Smooth muscle cell of the brain vasculature (primary cell): ENCODE results near the gene INKA1.
"Not testable (repeated sequence)": the region's sequence is repeated elsewhere in the genome, so short reads cannot be mapped to it uniquely, and the experiment has no call there.

Source experiments
- DNase-seq: peaks from one replicate; pipeline ENCODE4 v3.0.0-alpha.2; 2012; ENCODE audit warnings: low read depth, low spot score

INKA1 gene

DNA sequence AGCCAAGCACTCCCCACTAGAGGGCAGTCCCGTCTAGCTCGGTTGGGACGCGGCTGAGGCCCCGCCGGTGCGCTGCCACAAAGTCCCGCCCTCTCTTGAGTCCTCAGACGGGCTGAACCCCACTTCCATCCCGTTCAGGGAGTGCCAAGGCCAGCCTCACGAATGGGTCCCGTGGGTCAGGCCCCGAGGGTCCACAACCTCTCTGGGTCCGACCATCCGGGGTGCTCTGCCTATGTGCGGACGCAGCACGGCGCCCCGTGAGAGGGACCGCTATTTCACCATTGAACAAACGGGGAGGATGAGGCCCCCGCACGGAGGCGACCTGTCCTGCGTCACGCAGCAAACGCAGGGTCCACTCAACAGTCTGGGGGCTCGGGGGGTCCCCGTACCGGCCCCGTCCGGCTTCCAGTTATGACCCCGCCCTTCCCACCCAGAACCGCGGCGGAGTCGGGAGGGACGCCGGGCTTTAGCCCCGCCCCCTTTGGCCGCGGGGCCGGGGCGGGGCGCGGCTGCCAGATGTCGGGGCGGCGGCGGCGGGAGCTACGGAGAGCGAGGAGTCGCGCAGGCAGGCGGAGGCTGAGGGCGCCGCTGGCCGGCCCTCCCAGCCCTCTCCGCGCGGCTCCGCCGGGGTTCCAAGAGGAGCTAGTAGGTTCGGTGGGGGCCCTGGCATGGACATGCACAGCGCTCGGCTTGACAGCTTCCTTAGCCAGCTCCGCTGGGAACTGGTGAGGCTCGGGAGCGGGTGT is at the start of gene INKA1:
Gene INKA1, plus strand, starts transcription at position 543 of the 746 bp plus-strand sequence. Its CDS starts 132 bp downstream, at position 675.
- DNase-seq = peak; percentile 61

DNA sequence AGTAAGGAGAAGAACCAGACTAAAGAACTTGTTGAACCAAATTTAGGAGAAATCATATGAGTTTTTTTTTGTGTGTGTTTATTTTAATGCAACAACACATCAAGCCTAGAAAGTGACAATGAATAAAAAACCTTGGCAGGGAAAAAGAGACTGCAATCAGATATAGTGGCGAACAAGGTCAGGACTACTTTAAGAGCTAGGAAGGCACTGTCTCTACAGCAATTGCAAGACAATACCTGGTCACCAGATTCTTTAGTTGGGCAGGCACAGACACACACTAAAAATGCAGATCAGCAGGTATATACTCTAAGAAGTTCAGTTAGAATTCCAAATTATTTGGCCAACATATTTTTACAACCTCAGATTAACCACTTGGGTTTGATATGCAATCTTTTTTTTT is 48.5 kb upstream of the INKA1 start:
- no peak for DNase-seq

- no peak for DNase-seq
Measured at GRCh38 chr3:49756036-49756435, 47.0 kb upstream of the INKA1 start.

GRCh38 chr3:49757197-49757596 is 45.9 kb upstream of the INKA1 start:
- DNase-seq = no peak

DNA sequence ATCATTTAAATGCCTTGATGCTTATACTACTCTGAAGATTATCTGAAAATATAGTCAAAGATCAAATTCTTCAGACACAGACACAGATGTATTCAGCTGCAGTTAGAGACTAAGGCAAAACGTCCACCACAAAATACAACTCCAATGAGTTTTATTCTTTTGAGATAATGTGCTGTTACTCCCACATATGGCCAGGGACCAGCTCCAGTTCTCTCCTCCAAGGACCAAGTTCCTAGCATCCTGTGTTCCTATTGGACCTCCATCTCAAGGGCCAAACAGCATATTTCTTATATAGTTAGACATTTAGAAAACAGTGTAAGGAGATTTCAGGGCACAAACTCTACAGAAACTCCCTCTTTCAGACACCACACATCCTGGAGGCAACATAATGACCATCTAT is 43.8 kb upstream of the INKA1 start:
- no peak for DNase-seq

DNA sequence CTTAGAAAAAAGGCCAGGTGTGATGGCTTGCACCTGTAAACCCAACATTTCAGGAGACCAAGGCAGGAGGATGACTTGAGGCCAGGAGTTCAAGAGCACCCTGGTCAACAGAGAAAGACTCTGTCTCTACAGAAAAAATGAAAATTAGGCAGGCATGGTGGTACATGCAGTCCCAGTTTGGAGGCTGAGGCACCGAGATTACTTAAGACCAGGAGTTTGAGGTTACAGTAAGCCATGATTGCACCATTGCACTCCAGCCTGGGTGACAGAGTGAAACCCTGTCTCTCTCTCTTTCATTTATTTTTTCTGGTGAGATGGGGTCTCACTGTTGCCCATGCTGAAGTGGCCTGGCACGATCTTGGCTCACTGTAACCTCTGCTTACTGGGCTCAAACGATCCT is 41.4 kb upstream of the INKA1 start:
- DNase-seq = no peak

GRCh38 chr3:49763981-49764380 is 39.1 kb upstream of the INKA1 start:
- DNase-seq = no peak

- DNase-seq = no peak
Measured at GRCh38 chr3:49769286-49769915, 33.7 kb upstream of the INKA1 start.

DNA sequence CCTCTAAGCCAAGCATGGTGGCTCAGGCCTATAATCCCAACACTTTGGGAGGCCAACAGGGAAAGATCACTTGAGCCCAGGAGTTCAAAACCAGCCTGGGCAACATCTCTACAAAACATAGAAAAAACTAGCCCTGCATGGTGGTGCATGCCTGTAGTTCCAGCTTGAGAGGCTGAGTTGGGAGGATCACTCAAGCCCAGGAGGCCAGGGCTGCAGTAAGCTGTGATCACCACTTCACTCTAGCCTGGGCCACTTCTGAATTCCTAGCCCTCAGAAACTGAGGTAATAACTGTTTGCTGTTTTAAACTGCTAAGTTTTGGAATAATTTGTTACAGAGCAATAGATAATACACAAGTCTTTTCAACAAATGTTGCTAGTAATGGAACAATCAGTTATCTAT is 33.1 kb upstream of the INKA1 start:
- DNase-seq = no peak

DNA sequence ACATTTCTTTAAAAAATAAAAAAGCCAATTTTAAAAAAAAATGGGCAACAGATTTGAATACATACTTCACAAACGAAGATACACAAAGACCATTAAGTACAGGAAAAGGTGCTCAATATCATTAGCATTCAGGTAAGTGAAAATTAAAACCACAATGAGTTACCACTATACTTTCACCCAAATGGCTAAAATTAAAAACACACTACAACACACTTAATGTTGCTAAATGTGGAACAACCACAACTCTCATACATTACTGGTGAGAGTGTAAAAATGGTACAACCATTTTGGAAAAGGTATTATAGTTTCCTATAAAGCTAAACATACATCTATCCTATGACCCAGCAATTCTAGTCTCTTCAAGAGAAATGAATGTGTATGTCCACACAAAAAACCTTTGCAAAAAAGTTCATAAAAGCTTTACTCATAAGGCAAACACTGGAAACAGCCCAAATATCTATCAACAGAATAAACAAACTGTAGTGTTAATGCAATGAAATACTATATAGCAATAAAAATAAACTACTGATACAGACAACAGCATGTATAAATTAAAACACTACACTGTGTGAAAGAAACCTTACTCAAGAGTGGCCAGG is 31.6 kb upstream of the INKA1 start:
- DNase-seq = no peak

- DNase-seq = no peak
Measured at GRCh38 chr3:49772703-49773102, 30.4 kb upstream of the INKA1 start.

DNA sequence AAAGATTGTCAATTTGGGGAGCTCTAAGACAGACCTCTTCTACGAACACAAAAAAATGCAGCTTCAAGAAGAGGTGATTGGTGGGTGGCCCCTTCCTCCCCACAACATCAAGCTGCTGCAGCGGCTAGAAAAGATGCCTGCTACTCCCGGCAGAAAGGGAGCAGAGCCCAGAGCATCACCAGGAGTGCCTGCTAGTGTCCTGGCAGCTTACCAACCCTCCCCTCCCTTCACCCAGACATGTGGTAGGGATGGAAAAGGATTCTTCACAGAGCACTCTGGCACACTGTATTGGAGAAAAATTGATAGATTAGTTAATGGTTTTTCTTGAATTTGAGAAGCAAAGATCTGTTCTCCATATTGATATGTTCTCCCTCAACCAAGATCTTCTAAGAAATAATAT is 27.5 kb upstream of the INKA1 start:
- DNase-seq = no peak

- DNase-seq = not testable (repeated sequence)
Measured at GRCh38 chr3:49776101-49776500, 27.0 kb upstream of the INKA1 start.

DNA sequence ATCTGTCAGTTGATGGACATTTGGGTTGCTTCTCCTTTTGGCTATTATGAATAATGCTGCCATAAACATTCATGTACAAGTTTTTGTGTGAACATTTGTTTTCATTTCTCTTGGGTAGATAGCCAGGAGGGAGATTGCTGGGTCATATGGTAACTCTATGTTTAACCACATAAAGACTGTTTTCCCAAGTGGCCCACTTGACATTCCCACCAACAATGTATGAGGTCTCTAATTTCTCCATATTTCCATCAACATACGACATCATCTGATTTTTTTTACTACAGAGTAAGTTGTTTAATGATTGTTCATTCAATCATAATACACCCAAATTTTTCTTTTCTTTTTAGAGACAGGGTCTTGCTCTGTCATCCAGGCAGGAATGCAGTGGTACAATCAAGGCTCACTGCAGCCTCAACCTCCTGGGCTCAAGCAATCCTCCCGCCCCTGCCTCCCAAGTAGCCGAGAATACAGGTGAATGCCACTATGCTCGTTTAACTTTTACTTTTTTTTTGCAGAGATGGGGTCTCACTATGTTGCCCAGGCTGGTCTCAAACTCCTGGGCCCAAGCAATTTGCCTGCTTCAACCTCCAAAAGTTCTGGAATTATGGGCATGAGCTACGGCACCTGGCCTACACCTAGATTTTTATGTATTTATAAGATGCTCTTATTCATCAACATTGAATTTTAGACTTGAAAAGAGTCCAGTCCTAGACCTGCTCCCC is 23.5 kb upstream of the INKA1 start:
- no peak for DNase-seq

DNA sequence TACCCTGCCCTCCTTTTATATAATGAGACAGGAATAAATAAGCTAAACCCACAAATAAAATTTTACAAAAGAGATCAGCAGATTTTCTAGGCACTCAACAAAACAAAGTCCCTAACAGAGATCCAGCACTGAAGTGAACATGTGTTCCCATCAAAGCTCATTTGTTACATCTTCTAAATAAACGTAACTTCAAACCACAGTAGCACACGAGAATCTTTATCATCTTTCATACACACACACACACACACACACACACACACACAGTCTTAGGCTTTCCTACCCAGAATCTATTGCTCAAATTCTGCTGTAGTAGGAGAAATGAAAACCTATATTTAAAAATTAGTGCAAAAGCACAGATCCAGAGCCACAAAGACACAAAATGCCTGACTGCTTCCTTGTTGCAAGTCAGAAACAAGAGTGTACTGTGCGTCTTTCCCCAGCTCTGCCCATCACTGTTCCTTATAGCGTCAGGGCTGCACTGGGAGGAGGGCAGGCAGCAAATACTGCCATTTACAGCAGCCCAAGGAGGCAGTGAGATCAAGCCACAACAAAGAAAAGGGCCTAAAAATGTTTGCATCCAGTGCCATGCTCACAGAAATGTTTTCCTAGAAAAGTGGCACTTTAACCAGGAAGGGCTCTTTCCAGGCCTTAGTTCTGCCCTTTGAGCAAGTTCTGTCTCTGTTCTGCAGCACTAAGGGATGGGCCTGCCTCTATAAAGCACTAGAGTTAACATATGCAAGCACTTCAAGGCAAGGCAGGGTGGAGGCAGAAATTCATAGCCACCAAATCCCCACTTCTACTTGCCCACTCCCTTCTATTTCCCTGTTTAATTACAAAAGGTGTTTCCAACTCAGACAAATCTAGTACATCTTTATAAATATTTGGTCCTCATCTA is 22.7 kb upstream of the INKA1 start:
- no peak for DNase-seq

DNA sequence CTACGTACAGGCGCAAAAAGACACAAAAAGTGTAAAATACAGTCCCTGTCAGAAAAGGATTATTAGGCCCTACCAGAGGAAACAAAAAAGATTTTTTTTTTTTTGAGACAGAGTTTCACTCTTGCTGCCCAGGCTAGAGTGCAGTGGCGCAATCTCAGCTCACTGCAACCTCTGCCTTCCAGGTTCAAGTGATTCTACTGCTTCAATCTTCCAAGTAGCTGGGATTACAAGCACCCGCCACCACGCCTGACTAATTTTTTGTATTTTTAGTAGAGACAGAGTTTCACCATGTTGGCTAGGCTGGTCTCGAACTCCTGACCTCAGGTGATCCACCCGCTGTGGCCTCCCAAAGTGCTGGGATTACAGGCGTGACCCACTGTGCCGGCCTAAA is 22.1 kb upstream of the INKA1 start:
- not testable (repeated sequence) for DNase-seq

DNA sequence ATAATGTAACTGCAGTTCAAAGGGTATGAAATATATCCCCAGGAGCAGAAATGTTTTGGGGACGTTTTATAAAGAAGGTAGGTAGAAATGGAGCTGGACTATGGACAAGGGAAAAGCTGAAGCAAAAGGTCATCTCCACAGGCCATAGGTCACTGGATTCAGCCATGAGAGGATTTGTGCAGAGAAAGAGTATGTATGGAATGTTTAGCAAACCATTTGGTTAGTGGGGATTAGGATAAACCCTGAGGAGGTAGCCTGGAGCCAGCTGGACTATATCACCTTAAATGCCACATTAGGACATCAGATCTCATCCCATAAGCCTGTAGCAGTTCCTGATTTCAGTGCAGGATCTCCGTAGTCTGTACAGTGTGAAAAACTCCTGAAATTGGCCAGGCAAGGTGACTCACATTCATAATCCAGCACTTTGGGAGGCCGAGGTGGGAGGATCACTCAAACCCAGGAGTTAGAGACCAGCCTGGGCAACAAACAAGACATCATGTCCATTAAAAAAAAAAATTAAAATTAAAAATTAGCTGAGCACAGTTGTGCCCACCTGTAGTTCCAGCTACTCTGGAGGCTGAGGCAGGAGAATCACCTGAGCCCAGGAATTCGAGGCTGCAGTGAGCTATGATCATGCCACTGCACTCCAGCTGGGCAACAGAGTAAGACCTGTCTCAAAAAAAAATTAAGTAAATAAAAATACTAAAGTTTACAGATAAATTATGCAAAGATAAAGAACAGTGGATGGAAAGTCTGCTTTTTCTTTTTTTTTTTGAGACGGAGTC is 21.5 kb upstream of the INKA1 start:
- DNase-seq = no peak

DNA sequence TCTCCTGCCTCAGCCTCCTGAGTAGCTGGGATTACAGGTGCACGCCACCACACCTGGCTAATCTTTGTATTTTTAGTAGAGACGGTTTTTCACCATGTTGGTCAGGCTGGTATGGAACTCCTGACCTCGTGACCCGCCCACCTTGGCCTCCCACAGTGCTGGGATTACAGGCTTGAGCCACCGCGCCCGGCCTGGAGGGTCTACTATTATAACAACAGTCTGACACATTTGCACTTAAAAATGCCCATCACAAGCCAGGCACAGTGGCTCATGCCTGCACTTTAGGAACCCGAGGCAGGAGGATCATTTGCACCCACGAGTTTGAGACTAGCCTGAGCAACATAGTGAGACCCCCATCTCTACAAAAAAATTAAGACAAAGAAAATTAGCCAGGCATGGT is 20.8 kb upstream of the INKA1 start:
- not testable (repeated sequence) for DNase-seq

DNA sequence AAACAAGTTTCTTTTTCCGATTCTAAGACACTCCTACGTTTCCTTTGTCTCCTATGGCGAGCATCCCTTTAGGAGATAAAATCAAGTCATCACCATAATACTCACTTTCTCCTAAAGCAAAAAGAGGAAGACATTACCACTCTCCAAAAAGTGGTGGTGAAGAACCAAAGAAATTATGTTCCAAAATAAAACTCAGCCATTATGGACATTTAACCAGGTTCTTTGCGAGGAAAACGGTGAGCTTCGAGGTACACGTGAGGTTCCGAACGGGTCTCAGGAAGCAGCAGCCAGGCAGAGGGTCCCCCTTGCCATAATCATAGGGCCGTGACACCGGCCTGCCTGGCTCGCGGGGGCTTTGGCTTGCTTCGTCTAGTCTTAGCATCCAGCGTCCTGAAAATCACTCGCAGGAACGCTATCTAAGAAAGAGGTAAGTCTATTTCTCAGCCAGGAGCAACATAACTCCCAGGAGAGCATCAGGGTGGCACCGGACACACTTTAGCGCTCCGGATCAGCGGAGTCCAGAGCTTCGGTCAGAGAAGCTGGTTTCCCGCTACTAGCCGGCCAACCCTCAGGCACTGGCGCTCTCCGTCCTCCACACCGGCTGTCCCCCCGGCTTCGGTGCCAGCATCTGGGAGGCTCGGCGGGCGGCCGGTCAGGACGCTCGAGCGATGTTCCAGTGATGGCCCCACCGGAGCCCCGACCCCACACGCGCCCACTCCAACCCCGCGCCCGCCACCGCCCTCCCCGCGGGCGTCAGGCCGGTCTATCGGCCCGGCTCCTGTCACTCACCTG is 17.3 kb upstream of the INKA1 start:
- no peak for DNase-seq
